Muscle layer of duodenum (tissue), 2 donors: ENCODE data around the gene ZMIZ1.
A peak's percentile ranks its signal among the peaks of the same experiment; 100 is the strongest.

ENCODE experiments used
- H3K27ac ChIP-seq: one replicate; pipeline ENCODE4 v1.7.0; 2013; ENCODE audit warnings: mild to moderate bottlenecking, low read length
- H3K27me3 ChIP-seq: one replicate; pipeline ENCODE4 v1.7.0; 2013; ENCODE audit warnings: low read depth, mild to moderate bottlenecking, control low read depth, low read length
- H3K36me3 ChIP-seq, 2 donors: one replicate each; pipeline ENCODE4 v1.7.0; 2013; ENCODE audit warnings: low read length in 2 of 2, control low read depth in 1 of 2, mild to moderate bottlenecking in 1 of 2; ENCODE audit not compliant: insufficient read depth in 2 of 2, control insufficient read depth in 1 of 2
- H3K4me1 ChIP-seq, 2 donors: one replicate each; pipeline ENCODE4 v1.7.0; 2013; ENCODE audit warnings: low read length in 2 of 2, mild to moderate bottlenecking in 2 of 2, control low read depth in 1 of 2, moderate library complexity in 1 of 2; ENCODE audit not compliant: insufficient read depth in 2 of 2, control insufficient read depth in 1 of 2
- H3K4me3 ChIP-seq, 2 donors: one replicate each; pipeline ENCODE4 v1.7.0; 2013; ENCODE audit warnings: low read length in 2 of 2, low read depth in 1 of 2, mild to moderate bottlenecking in 1 of 2
- H3K9me3 ChIP-seq, 2 donors: one replicate each; pipeline ENCODE4 v1.7.0; 2013; ENCODE audit warnings: low read length in 2 of 2, control low read depth in 1 of 2, mild to moderate bottlenecking in 1 of 2; ENCODE audit not compliant: control insufficient read depth in 1 of 2
- donor health status: healthy.

Gene ZMIZ1

DNA sequence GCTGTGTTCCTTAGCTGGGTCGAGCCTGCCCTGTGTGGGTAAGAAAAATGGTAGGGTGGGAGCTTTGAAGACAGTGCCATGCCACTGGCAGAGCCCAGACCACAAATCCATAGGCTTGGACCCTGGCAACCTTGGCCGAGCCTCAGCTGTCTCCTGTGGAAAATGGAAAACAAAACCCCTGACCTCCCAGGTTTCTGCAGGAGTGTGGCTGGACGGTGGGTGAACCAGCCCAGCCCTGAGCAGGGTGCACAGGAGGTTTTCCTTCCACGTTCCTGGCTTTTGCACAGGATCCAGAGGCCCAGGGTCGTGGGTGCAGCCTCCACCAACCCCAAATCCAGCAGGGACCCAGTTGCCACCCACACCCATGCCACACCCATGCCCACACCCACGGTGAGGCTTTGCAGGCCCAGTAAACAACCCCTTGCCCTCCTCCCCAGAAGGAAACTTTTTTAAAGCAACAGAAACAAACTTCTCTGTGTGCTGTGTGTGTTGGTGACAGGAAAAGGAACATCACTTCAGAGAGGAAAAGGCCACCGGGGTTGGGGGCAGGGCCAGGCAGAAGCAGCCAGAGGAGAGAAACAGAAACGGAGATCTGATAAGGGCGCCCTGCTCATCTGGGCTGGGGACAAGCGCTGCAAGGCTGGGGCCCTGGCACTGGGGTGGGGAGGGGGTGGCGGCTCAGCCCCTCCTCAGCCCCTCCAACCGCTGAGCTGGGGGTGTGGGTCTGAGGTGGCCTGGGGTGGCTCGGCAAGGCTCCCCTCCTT is 20.7 kb upstream of the ZMIZ1 start:
- no peak overlapping the region for H3K27ac ChIP-seq
- H3K4me3 ChIP-seq, result no peak overlapping the region
- peaks cover 0 to 4% of the 10 kb centered on the region in 2 donors for H3K4me1 ChIP-seq
- H3K27me3 ChIP-seq, result no peaks in the 10 kb centered on the region
- H3K9me3 ChIP-seq, result no peaks in the 10 kb centered on the region
- H3K36me3 ChIP-seq, result no peaks in the 10 kb centered on the region

DNA sequence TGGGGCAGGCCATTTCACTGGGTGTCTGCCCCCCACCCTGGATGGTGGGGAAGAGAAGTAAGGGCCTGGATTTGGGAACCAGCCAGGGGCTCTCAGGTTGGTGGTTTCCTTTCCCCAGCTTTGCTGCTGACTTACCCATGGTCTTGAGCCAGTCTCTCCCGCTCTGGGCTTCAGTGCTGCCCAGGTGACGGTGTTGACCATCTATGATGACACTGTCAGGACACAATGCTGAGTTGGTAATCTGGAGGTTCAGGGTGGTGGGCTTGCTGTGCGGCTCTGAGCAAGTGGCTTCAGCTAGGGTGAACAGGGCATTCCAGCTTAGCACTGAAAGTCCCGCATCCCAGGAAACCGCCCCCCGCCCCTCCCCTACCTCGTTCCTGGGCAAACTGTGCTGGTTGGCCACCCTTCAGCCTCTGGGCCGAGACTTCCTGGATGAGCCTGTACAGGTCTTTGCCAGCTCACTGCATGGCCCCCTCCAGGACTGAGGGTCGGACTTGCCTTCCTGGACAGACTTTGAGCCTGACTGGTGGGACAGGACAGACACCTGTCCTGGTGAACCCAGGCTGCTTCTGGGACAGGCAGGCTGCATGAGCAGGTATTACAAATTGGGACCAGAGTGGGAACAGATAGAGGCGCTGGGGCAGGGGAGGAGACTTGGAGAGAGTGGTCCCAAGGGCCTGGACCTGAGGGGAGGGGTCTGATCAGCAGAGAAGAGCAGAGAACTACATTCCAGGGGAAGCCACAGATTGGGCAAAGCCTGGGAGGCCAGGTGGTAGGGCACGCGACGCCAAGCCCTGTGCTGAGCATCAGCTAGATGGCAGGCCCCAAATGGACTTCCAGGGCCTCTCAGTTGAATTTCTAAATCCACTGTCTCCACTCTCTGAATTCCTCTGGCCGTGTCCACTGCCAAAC is 19.9 kb upstream of the ZMIZ1 start:
- Histone ChIP-seq H3K36me3 (no peaks in the 10 kb centered on the region), H3K9me3 (no peaks in the 10 kb centered on the region), H3K27me3 (no peaks in the 10 kb centered on the region), H3K4me3 (no peak overlapping the region), H3K27ac (no peak overlapping the region), H3K4me1 (peaks cover 0 to 4% of the 10 kb centered on the region in 2 donors)

DNA sequence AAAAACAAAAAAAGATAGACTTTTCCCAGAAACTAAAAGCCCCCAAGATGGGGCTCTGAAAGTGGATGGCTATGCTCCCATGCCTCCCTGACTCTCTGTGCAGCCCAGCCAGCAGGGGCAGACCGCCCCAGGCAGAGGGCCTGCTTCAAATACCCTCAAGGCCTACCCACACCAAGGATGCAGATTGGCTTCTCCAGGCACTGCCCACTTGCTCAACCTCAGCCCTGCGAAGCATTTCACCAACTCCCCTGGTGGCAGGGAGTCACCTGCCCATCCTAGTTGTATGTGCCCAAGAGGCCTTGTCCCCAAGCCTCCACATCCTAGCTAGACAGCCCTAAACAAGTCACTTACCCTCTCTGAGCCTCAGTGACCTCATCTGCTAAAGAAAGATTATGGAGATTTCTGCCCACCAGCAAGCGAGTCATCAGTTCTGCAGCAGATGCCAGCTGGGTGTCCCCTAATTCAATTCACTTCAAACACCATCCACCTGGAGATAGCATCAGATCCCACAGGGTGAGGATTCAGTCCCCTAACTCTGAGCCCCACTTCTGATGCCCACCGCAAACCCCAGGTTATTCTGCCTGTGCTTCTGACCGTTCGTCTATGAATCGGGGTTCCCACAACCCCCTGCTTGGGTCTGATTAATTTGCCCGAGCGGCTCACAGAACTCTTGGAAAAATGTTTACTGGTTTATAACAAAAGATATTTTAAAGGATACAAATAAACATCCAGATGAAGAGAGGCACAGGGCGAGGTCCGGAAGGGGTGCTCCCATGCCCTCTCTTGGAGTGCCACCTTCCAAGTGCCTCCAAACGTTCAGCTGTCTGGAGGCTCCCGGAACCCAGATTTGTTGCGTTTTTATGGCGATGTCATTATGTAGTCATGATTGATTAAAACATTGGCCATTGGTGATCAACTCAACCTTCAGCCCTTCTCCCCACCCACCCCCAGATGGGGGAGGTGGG is 18.6 kb upstream of the ZMIZ1 start:
- Histone ChIP-seq H3K4me3 (no peak overlapping the region), H3K4me1 (peaks cover 0 to 4% of the 10 kb centered on the region in 2 donors), H3K36me3 (no peaks in the 10 kb centered on the region)

DNA sequence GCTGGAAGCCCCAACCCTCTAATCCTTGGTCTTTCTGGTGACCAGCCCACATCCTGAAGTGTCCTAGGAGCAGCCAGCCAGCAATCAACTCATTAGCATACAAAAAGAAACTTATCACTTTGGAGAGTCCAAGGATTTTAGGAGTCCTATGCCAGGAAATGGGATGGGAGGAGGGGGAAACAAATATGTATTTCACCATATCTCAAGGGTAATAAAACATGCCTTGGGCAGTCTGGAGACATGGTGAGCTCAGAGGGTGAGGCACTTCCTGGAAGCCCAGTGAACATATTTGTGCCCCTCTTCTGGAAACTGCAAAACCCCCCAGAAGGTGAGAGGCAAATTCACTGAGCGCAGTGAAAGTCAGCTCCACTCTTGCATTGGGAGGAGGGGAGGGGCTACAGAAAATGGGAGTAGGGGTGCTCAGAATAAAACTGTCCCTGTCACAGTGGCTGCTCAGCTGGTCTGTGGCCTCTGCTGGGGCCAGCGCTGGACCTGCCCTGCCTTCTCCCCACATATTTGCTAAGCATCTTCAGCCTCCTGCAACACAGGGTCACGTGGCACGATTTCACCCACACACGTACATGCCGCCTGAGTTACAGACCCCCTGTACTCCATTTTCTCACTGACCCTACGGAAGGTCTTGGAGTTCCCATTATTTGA is 17.7 kb upstream of the ZMIZ1 start:
- peaks cover 0 to 4% of the 10 kb centered on the region in 2 donors for H3K4me1 ChIP-seq
- H3K27me3 ChIP-seq, result no peaks in the 10 kb centered on the region
- H3K27ac ChIP-seq, result peak overlapping the region; percentile 23
- H3K4me3 ChIP-seq, result no peak overlapping the region
- H3K9me3 ChIP-seq, result no peaks in the 10 kb centered on the region
- H3K36me3 ChIP-seq, result no peaks in the 10 kb centered on the region

More for the DNA sequence above, 18.6 kb upstream of the ZMIZ1 start:
- no peaks in the 10 kb centered on the region for H3K9me3 ChIP-seq
- peak overlapping the region; percentile 23 for H3K27ac ChIP-seq
- no peaks in the 10 kb centered on the region for H3K27me3 ChIP-seq

DNA sequence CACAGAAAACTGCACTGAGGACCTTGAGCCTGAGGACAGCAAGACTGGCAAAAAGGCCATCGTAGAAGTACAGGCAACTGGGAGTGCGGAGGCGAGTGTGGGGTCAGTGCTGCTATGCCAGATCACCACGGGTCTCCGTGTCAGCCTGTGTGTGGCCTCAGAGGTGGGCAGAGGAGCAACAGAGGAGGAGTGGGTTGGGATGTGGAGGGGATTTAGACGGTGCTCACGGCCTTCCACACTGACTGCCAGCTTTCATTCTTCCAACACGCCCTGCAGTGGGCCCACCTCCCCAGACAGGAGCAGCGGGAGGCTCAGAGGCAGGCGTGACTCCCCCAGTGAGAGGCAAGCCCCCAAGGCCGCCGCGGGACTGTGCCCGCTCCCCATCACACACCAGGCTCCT is 17.0 kb upstream of the ZMIZ1 start:
- H3K36me3 ChIP-seq, result no peaks in the 10 kb centered on the region
- no peak overlapping the region for H3K27ac ChIP-seq
- H3K9me3 ChIP-seq, result no peaks in the 10 kb centered on the region
- H3K27me3 ChIP-seq, result no peaks in the 10 kb centered on the region
- H3K4me3 ChIP-seq, result no peak overlapping the region
- H3K4me1 ChIP-seq, result peaks cover 0 to 4% of the 10 kb centered on the region in 2 donors

DNA sequence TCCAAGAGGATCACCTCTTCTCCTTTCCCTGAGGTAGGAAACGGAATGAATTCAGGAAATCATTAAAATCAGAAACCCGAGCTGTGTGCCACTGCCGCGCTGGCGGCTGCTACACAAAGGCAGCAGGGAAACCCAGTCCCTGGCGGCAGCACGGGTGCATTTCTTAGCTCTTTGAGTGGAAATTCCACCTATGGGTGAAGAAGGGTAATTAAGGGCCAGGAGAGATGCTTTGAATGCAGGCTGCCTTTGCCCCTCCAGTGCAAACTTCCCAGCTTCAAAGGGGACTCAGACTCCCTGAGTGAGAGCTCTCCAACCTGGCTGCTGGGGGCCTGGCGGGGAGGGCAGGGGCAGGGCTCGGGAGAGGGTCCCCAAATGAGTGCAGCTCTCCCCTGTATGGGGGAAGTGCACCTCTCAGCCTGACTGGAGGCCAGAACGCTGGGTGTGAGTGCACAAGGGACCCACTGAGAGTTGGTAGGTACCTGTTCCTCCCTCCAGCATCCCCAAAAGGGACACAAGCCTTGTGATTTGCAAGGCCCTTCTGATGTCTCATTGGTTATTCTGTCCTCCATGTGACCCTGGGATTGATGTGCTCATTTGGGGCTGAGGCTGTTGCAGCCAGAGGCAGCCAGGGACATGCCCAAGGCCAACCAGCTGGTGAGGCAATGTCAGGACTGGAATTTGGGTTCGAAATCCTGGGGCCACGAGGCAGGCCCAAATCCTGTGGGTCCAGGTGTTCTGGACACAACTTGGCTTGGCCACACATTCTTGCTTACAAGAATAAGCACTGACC is 16.3 kb upstream of the ZMIZ1 start:
- no peaks in the 10 kb centered on the region for H3K9me3 ChIP-seq
- no peak overlapping the region for H3K4me3 ChIP-seq
- peaks cover 0 to 4% of the 10 kb centered on the region in 2 donors for H3K4me1 ChIP-seq
- H3K36me3 ChIP-seq, result no peaks in the 10 kb centered on the region
- H3K27me3 ChIP-seq, result no peaks in the 10 kb centered on the region
- no peak overlapping the region for H3K27ac ChIP-seq

DNA sequence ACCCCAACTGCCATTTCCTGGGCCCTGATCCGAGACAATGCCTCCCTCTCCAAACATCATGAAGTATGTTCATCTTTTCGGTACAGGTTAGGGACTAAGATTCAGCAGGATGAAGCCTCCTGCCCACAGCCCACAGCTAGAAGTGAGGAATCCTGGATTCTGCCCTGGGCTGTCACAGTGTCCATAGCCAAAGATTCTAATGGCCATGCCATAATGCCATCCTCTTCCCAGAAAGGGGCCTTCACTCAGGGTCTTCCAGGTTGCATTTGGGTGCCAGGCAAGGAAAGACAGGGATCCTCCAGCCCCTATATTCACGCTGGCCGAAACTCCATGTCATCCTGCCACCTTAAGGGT is 15.7 kb upstream of the ZMIZ1 start:
- no peak overlapping the region for H3K27ac ChIP-seq
- H3K36me3 ChIP-seq, result no peaks in the 10 kb centered on the region
- no peak overlapping the region for H3K4me3 ChIP-seq
- H3K27me3 ChIP-seq, result no peaks in the 10 kb centered on the region
- H3K4me1 ChIP-seq, result peaks cover 0 to 2% of the 10 kb centered on the region in 2 donors
- no peaks in the 10 kb centered on the region for H3K9me3 ChIP-seq

DNA sequence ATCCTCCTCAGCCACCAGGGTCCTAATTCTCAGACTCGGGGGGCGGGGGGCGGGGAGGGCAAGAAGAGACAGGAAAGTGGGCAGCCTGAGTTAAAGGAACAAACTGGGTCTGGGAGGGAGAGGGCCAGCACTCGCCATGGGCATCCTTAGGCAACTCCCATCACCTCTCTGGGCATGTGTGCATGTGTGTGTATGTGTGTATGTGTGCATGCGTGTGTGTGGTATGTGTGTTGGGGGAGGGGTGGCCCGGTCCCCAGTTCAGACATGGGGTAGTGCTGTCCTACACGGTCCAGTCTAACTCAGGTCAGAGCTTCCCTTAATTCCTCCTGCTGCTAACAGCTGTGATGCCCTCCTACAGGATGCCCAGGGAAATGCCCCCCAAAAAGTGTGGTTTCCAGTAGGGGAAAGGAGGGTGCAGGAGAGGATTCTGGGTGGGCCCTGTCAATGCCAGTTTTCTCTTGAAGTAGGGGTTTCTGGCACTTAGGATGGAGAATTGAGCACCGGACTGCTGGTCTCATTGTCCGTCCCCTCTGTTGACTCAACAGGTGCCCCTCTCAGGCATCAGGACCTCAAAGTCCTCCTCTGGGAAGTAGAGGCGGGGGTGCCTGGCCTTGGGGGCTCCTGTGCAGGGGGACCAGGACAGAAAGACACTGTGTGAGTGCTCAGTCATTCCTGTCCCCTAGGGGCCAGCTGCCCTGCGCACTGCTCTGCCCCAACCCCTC is 15.1 kb upstream of the ZMIZ1 start:
- no peaks in the 10 kb centered on the region for H3K27me3 ChIP-seq
- H3K36me3 ChIP-seq, result no peaks in the 10 kb centered on the region
- H3K4me3 ChIP-seq, result no peak overlapping the region
- no peak overlapping the region for H3K27ac ChIP-seq
- peaks cover 0 to 1% of the 10 kb centered on the region in 2 donors for H3K4me1 ChIP-seq
- H3K9me3 ChIP-seq, result no peaks in the 10 kb centered on the region

DNA sequence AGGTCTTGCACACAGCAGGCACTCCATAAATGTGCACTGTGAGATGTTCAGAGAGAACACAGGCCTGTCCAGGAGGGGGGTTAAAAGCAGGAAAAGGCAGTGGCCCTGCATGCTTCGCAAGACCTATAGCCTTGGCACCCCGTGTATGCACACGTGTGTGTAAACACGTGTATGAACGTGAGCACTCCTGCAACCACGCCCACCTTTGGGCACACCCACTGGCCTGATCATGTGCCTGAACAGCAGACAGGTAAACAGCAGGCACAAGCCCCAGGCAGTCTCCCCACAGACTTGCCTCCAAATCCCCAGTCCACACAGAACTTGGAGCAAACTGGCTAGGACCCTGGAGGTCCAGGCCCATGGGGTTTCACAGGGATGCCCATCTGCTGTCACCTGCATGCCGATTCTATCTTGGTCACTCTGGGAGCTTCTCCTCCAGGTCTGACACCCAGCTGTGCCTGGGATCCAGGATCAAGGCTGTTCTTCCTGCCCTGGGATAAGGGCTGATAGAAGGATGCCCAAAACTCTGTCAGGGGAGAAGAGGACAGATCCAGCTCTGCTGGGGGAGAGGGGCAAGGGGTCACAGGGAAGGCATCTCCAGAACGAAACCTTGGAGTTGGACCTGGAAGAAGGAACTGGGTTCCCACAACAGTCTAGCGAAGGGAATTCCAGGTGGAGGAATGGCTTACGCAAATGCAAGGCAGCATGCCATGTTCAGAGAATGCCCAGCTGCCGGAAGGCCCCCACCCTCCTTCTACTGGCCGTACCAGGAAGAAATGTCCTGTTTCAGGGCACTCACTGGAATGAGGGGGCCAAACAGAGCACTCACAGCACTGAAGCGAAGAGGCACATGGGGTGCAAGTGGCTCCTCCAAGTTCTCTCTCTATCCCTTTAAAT is 14.3 kb upstream of the ZMIZ1 start:
- Histone ChIP-seq H3K27ac (no peak overlapping the region), H3K27me3 (no peaks in the 10 kb centered on the region), H3K9me3 (no peaks in the 10 kb centered on the region), H3K4me3 (no peak overlapping the region), H3K4me1 (peaks cover 0 to 6% of the 10 kb centered on the region in 2 donors), H3K36me3 (no peaks in the 10 kb centered on the region)
